GM10847 (cell line): ENCODE results near the gene KIAA1671.

Source experiments
- POLR2A ChIP-seq: IDR thresholded peaks from 2 replicates; pipeline ENCODE4 v1.6.1; 2011; ENCODE audit not compliant: insufficient read length; ENCODE audit errors: extremely low read depth

KIAA1671 gene

GRCh38 chr22:25186140-25186539 is 233.6 kb downstream of the KIAA1671 start:
- TF ChIP-seq POLR2A = no peak

GRCh38 chr22:25187469-25187868 is 235.0 kb downstream of the KIAA1671 start:
- no peak for TF ChIP-seq POLR2A

- TF ChIP-seq POLR2A = no peak
Measured at GRCh38 chr22:25192406-25192805, 239.9 kb downstream of the KIAA1671 start.

GRCh38 chr22:25193130-25193529 is 240.6 kb downstream of the KIAA1671 start:
- TF ChIP-seq POLR2A = no peak

GRCh38 chr22:25193548-25193947 is 241.0 kb downstream of the KIAA1671 start:
- TF ChIP-seq POLR2A = no peak

- no peak for TF ChIP-seq POLR2A
Measured at GRCh38 chr22:25196326-25196725, 243.8 kb downstream of the KIAA1671 start.

GRCh38 chr22:25197340-25197739 is 244.8 kb downstream of the KIAA1671 start:
- no peak for TF ChIP-seq POLR2A

- TF ChIP-seq POLR2A = no peak
Measured at GRCh38 chr22:25199731-25200520, 247.4 kb downstream of the KIAA1671 start, which contains the start of gene CRYBB3. Gene CRYBB3 (plus strand): TSS chr22:25199858. CDS start chr22:25201397, 1,539 bp downstream.

- TF ChIP-seq POLR2A = no peak
Measured at GRCh38 chr22:25200967-25201366, 248.5 kb downstream of the KIAA1671 start.

GRCh38 chr22:25201557-25202273 is 249.2 kb downstream of the KIAA1671 start:
- no peak for TF ChIP-seq POLR2A

- no peak for TF ChIP-seq POLR2A
Measured at GRCh38 chr22:25202290-25202921, 249.9 kb downstream of the KIAA1671 start.

- no peak for TF ChIP-seq POLR2A
Measured at GRCh38 chr22:25203082-25203481, 250.6 kb downstream of the KIAA1671 start.

GRCh38 chr22:25205847-25206246 is 253.3 kb downstream of the KIAA1671 start:
- TF ChIP-seq POLR2A = no peak

GRCh38 chr22:25206998-25207397 is 254.5 kb downstream of the KIAA1671 start:
- no peak for TF ChIP-seq POLR2A

- TF ChIP-seq POLR2A = no peak
Measured at GRCh38 chr22:25207553-25208157, 255.1 kb downstream of the KIAA1671 start.
